Fibroblast of villous mesenchyme (primary cell): ENCODE results near the gene TSACC. TPM values are rescaled to one million over a fixed set of nuclear protein-coding genes. Genes with fewer than 3 reads are reported as not detected.

Experiments used
- DNase-seq: peaks from one replicate; pipeline ENCODE4 v3.0.0-alpha.2; 2010; ENCODE audit warnings: low read depth
- H3K4me3 ChIP-seq: 2 replicates; pipeline ENCODE4 v1.5.1; 2011; ENCODE audit warnings: low read depth, mild to moderate bottlenecking, low read length
- CTCF ChIP-seq: IDR thresholded peaks from 2 replicates; pipeline ENCODE4 v1.5.1; 2012; ENCODE audit warnings: low read depth, mild to moderate bottlenecking, low read length; ENCODE audit not compliant: insufficient read depth
- total RNA-seq: library from RNA; depleted of rRNA; stranded (reverse); fragments of >200 nt; gene quantifications from 2 replicates; pipeline ENCODE4 v1.2.3, GENCODE V29; 2012

Gene TSACC
- total RNA-seq, 1 donor: not detected

- TF ChIP-seq CTCF: peak; percentile 5
- DNase-seq: no peak
- H3K4me3 ChIP-seq: no peak overlapping the region
These were observed 37.8 kb downstream of the TSACC start for GRCh38 chr1:156376146-156376545.

- H3K4me3 ChIP-seq: no peak overlapping the region
- DNase-seq: no peak
These were observed 38.9 kb downstream of the TSACC start for GRCh38 chr1:156376958-156377919.

GRCh38 chr1:156378557-156378956 lies 40.2 kb downstream of the TSACC start:
- DNase-seq: no peak
- no peak for TF ChIP-seq CTCF
- no peak overlapping the region for H3K4me3 ChIP-seq

More at GRCh38 chr1:156376958-156377919, 38.9 kb downstream of the TSACC start:
- no peak for TF ChIP-seq CTCF

GRCh38 chr1:156379420-156380165 lies 41.3 kb downstream of the TSACC start:
- peak; percentile 18 for TF ChIP-seq CTCF
- H3K4me3 ChIP-seq: no peak overlapping the region
- DNase-seq: peak; percentile 29

- no peak for TF ChIP-seq CTCF
- no peak overlapping the region for H3K4me3 ChIP-seq
- no peak for DNase-seq
These were observed 44.2 kb downstream of the TSACC start for GRCh38 chr1:156382561-156382960.

GRCh38 chr1:156383023-156383422 lies 44.7 kb downstream of the TSACC start:
- TF ChIP-seq CTCF: peak; percentile 90
- DNase-seq: peak; percentile 42
- no peak overlapping the region for H3K4me3 ChIP-seq
